HCT116 (cell line): Measurements from ENCODE around the gene FBN3.

Source experiments
- ATF3 ChIP-seq: IDR thresholded peaks from 2 replicates; pipeline ENCODE4 v1.6.1; 2012
- CEBPB ChIP-seq: IDR thresholded peaks from 2 replicates; pipeline ENCODE4 v1.6.1; 2012; ENCODE audit warnings: low read depth
- CTCF ChIP-seq, 3 experiments: fragments of 200-600 bp in 1 of 3; sonication (generic) in 1 of 3; IDR thresholded peaks in 2 of 3; conservative IDR thresholded peaks in 1 of 3; 2 replicates each; pipeline ENCODE4 v1.5.1; 2012 to 2017; ENCODE audit warnings: low read depth in 2 of 3, low read length in 2 of 3, antibody characterized with exemption in 1 of 3, borderline replicate concordance in 1 of 3, control low read depth in 1 of 3, mild to moderate bottlenecking in 1 of 3, mixed read lengths in 1 of 3, mixed run types in 1 of 3, moderate library complexity in 1 of 3; ENCODE audit not compliant: insufficient read depth in 1 of 3
- EZH2 ChIP-seq: fragments of 200-600 bp; sonication (generic); IDR thresholded peaks from 2 replicates; pipeline ENCODE4 v1.6.1; 2017; ENCODE audit warnings: antibody characterized with exemption, mixed run types
- EZH2phosphoT487 ChIP-seq: fragments of 200-600 bp; IDR thresholded peaks from 2 replicates; pipeline ENCODE4 v1.6.1; 2018; ENCODE audit warnings: antibody characterized with exemption, borderline replicate concordance
- POLR2A ChIP-seq: IDR thresholded peaks from 2 replicates; pipeline ENCODE4 v1.7.0; 2011; ENCODE audit warnings: borderline replicate concordance; ENCODE audit not compliant: insufficient read depth, insufficient read length; ENCODE audit errors: extremely low read depth
- POLR2AphosphoS5 ChIP-seq: IDR thresholded peaks from 2 replicates; pipeline ENCODE4 v1.6.1; 2011; ENCODE audit warnings: mild to moderate bottlenecking, low read depth, low read length, moderate library complexity
- RAD21 ChIP-seq: IDR thresholded peaks from 2 replicates; pipeline ENCODE4 v1.6.1; 2012; ENCODE audit warnings: low read depth, mild to moderate bottlenecking
- REST ChIP-seq: IDR thresholded peaks from 2 replicates; pipeline ENCODE4 v1.6.1; 2012; ENCODE audit warnings: low read depth
- SRF ChIP-seq: IDR thresholded peaks from 2 replicates; pipeline ENCODE4 v1.6.1; 2012; ENCODE audit warnings: low read depth
- TCF7L2 ChIP-seq: IDR thresholded peaks from 2 replicates; pipeline ENCODE4 v1.7.0; 2011; ENCODE audit warnings: borderline replicate concordance, inconsistent platforms; ENCODE audit not compliant: insufficient read depth, insufficient read length; ENCODE audit errors: extremely low read depth
- YY1 ChIP-seq: IDR thresholded peaks from 2 replicates; pipeline ENCODE4 v1.6.1; 2011; ENCODE audit warnings: low read length, low read depth, moderate library complexity, mild to moderate bottlenecking; ENCODE audit not compliant: insufficient replicate concordance; ENCODE audit errors: extremely low read depth
- ZNF274 ChIP-seq: fragments of 200-500 bp; sonication (Bioruptor generic); IDR thresholded peaks from 2 replicates; pipeline ENCODE4 v1.6.1; 2014; ENCODE audit warnings: mild to moderate bottlenecking, low read depth, low read length, inconsistent platforms
- TF ChIP-seq, protein P1 (sequence below): IDR thresholded peaks from 2 replicates; pipeline ENCODE4 v1.6.1; 2012

- TF ChIP-seq CTCF (IDR thresholded peaks at IDR 0.05 in 2 of 3, conservative IDR thresholded peaks at IDR 0.05 in 1 of 3; ENCODE audit: borderline replicate concordance in 1 of 3, insufficient read depth in 1 of 3, low read depth in 2 of 3, low read length in 2 of 3) (no peak), ATF3 (no peak), CEBPB (no peak), REST (no peak), POLR2AphosphoS5 (no peak), SRF (no peak), YY1 (no peak), RAD21 (no peak), ZNF274 (no peak), EZH2 (no peak), POLR2A (no peak), TCF7L2 (no peak), EZH2phosphoT487 (no peak)
- TF ChIP-seq, protein P1, sequence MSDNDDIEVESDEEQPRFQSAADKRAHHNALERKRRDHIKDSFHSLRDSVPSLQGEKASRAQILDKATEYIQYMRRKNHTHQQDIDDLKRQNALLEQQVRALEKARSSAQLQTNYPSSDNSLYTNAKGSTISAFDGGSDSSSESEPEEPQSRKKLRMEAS, result no peak
Observed at GRCh38 chr19:8065875-8066261, 83.5 kb downstream of the FBN3 start.
